Measurements from ENCODE around the gene TRIO. TPM values are rescaled to one million over a fixed set of nuclear protein-coding genes. Genes with fewer than 3 reads are reported as not detected.

TRIO gene
- total and polyA plus RNA-seq, 10 of the 15 experiments (the other 5 are each of a cell fraction or from before 2014, with no cell fraction given), result 5.1 to 96.4 (median 44.6) TPM

- Histone ChIP-seq H3K4me2 (ENCODE audit: control insufficient read depth, insufficient read depth) (no peak overlapping the region), H3K79me2 (ENCODE audit: control insufficient read depth, insufficient read depth, low read length) (no peaks in the 10 kb centered on the region), H3K9ac (ENCODE audit: control insufficient read depth, insufficient read depth, low read length) (no peak overlapping the region), H3K36me3 (ENCODE audit: control insufficient read depth in 2 of 2, insufficient read depth in 2 of 2, low read length in 1 of 2) (peaks cover 15 to 17% of the 10 kb centered on the region in 2 experiments; a peak in 3 of 4 replicates), H3K4me3 (no peak overlapping the region), H3K27me3 (replicated peaks in 1 of 2; ENCODE audit: control insufficient read depth in 2 of 2, insufficient read depth in 2 of 2, low read length in 1 of 2) (no peaks in the 10 kb centered on the region), H3K4me1 (ENCODE audit: control insufficient read depth, insufficient read depth, low read length) (no peaks in the 10 kb centered on the region), H3K27ac (ENCODE audit: control insufficient read depth, insufficient read depth) (no peak overlapping the region), H3K9me3 (replicated peaks; ENCODE audit: control insufficient read depth, insufficient read depth, low read length) (peaks cover 3% of the 10 kb centered on the region; the same call in 1 of the 3 replicates), H4K20me1 (ENCODE audit: control insufficient read depth, insufficient read depth) (no peaks in the 10 kb centered on the region), H2AFZ (ENCODE audit: control insufficient read depth, low read depth, low read length) (no peak overlapping the region)
- DNase-seq (ENCODE audit: low read depth, low spot score) (no peak), ATAC-seq (no peak), FAIRE-seq (no peak)
- ChIA-PET SMC1A (ENCODE audit: uncharacterized antibody, unreplicated experiment) (interaction anchor here (0.6 kb wide), 1 partner anchor 9 kb away, joined by 3 read pairs; no protein-coding TSS in a partner anchor), POLR2A (no interaction called here), CTCF (no interaction called here), RAD21 (ENCODE audit: unreplicated experiment) (no interaction called here)
- no peak for TF ChIP-seq GABPA (IDR thresholded peaks at IDR 0.05; ENCODE audit: low read depth)
- no peak for TF ChIP-seq CEBPZ (IDR thresholded peaks at IDR 0.05; ENCODE audit: low read depth, low read length)
- TF ChIP-seq RAD21 (IDR thresholded peaks at IDR 0.05; ENCODE audit: insufficient read depth, low read depth, low read length), result no peak
- no peak for TF ChIP-seq ZZZ3 (IDR thresholded peaks at IDR 0.05; ENCODE audit: control insufficient read depth, insufficient read length, low read depth)
- no peak for TF ChIP-seq CBX3 (IDR thresholded peaks at IDR 0.05; ENCODE audit: borderline replicate concordance, low read depth)
- no peak for TF ChIP-seq ETV6 (conservative IDR thresholded peaks at IDR 0.05 in 1 of 2, IDR thresholded peaks at IDR 0.05 in 1 of 2; ENCODE audit: borderline replicate concordance in 1 of 2, low read depth in 1 of 2)
- no peak for TF ChIP-seq ZNF207 (IDR thresholded peaks at IDR 0.05; ENCODE audit: borderline replicate concordance)
- in situ Hi-C loops (cut with MboI), result no loop called here
- WGBS (ENCODE audit: insufficient coverage, insufficient replicate concordance, low lambda C conversion rate, missing lambda C conversion rate), result 96% methylated on average over 3 of the region's 3 CpGs
- intact Hi-C loops (cut with micrococcal nuclease; ENCODE audit: unreplicated experiment), result no loop called here
- BruUV-seq (replicated peaks), result no TSS peak
These were observed 315.3 kb downstream of the TRIO start for GRCh38 chr5:14458414-14458813.
